ENCODE measurements around the gene TCF15.

DNA sequence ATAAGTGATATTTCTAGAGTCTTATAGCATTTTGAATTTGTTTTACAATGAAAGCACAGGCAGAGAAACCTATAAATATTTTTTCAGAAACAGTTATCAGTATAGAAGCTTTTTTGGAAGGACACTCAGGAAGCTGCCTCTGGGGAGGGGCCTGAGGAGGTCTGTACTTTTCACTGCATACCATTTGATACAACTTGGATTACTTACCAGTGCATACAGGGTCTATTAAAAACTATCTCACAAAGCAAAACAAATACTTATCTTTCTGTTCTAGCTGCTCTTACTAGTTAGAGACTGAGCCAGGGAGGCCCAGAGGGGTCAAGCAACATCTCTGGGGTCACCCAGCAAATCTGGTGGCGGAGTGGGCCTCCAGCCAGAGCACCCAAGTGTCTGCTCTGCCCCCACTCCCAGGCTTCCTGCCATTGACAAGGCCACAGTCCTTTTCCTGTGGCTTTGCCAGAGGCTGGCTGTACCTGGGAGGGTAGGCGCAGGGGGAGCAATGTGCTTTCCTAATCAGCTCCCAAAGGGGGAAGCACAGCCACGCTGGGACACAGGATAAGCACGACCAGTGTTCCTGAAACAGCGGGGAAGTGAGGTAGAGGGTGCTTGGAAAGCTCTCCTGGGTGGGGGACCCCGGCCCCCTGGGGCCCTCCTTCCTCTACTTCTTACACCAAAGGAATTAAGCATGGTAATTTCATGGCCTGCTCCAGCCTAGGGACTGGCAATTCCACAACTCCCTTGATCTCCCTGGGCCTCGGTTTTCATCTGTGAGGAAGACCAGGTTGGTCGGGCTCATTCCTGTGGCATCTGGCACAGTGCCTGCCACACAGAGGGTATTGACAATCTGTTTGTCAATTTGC is 7.8 kb downstream of the TCF15 start:
- TF ChIP-seq, protein P1, sequence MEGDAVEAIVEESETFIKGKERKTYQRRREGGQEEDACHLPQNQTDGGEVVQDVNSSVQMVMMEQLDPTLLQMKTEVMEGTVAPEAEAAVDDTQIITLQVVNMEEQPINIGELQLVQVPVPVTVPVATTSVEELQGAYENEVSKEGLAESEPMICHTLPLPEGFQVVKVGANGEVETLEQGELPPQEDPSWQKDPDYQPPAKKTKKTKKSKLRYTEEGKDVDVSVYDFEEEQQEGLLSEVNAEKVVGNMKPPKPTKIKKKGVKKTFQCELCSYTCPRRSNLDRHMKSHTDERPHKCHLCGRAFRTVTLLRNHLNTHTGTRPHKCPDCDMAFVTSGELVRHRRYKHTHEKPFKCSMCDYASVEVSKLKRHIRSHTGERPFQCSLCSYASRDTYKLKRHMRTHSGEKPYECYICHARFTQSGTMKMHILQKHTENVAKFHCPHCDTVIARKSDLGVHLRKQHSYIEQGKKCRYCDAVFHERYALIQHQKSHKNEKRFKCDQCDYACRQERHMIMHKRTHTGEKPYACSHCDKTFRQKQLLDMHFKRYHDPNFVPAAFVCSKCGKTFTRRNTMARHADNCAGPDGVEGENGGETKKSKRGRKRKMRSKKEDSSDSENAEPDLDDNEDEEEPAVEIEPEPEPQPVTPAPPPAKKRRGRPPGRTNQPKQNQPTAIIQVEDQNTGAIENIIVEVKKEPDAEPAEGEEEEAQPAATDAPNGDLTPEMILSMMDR (IDR thresholded peaks at IDR 0.05), result no peak
- TF ChIP-seq POLR2A (IDR thresholded peaks at IDR 0.05) (no peak), EP300 (IDR thresholded peaks at IDR 0.05) (no peak)

Data from ovary (tissue), 3 donors.